Measurements from ENCODE around the gene RSPO4. TPM values are rescaled to one million over a fixed set of nuclear protein-coding genes. Genes with fewer than 3 reads are reported as not detected.

Gene RSPO4
- total RNA-seq, 1 donor from 2014 or later, result 0.95 TPM

- Mint-ChIP-seq H3K4me3 (ENCODE audit: unreplicated experiment) (no peak overlapping the region), H3K9me3 (ENCODE audit: unreplicated experiment) (no peaks in the 10 kb centered on the region)
- TF ChIP-seq CTCF (IDR thresholded peaks at IDR 0.05; ENCODE audit: unreplicated experiment), result no peak
Measured at GRCh38 chr20:957544-957943, 44.6 kb downstream of the RSPO4 start.

GRCh38 chr20:956330-956951 is 45.7 kb downstream of the RSPO4 start:
- Mint-ChIP-seq H3K36me3 (ENCODE audit: low read depth, unreplicated experiment) (no peaks in the 10 kb centered on the region), H3K9me3 (ENCODE audit: unreplicated experiment) (no peaks in the 10 kb centered on the region), H3K27me3 (ENCODE audit: unreplicated experiment) (no peaks in the 10 kb centered on the region), H3K4me3 (ENCODE audit: unreplicated experiment) (no peak overlapping the region), H3K27ac (ENCODE audit: unreplicated experiment) (no peak overlapping the region), H3K4me1 (ENCODE audit: unreplicated experiment) (peaks cover 13% of the 10 kb centered on the region)
- TF ChIP-seq CTCF (IDR thresholded peaks at IDR 0.05; ENCODE audit: unreplicated experiment), result peak; percentile 89
- DNase-seq (ENCODE audit: low spot score), result peak; percentile 73

More at GRCh38 chr20:957544-957943, 44.6 kb downstream of the RSPO4 start:
- no peaks in the 10 kb centered on the region for H3K36me3 Mint-ChIP-seq (ENCODE audit: low read depth, unreplicated experiment)
- DNase-seq (ENCODE audit: low spot score), result no peak
- no peak overlapping the region for H3K27ac Mint-ChIP-seq (ENCODE audit: unreplicated experiment)
- H3K4me1 Mint-ChIP-seq (ENCODE audit: unreplicated experiment), result peaks cover 13% of the 10 kb centered on the region
- H3K27me3 Mint-ChIP-seq (ENCODE audit: unreplicated experiment), result no peaks in the 10 kb centered on the region

- Mint-ChIP-seq H3K27ac (ENCODE audit: unreplicated experiment) (no peak overlapping the region), H3K9me3 (ENCODE audit: unreplicated experiment) (no peaks in the 10 kb centered on the region), H3K4me3 (ENCODE audit: unreplicated experiment) (no peak overlapping the region), H3K4me1 (ENCODE audit: unreplicated experiment) (peaks cover 13% of the 10 kb centered on the region), H3K36me3 (ENCODE audit: low read depth, unreplicated experiment) (no peaks in the 10 kb centered on the region), H3K27me3 (ENCODE audit: unreplicated experiment) (no peaks in the 10 kb centered on the region)
- DNase-seq (ENCODE audit: low spot score), result no peak
- no peak for TF ChIP-seq CTCF (IDR thresholded peaks at IDR 0.05; ENCODE audit: unreplicated experiment)
Measured at GRCh38 chr20:955656-956055, 46.5 kb downstream of the RSPO4 start.

GRCh38 chr20:955111-955510 is 47.0 kb downstream of the RSPO4 start:
- Mint-ChIP-seq H3K9me3 (ENCODE audit: unreplicated experiment) (no peaks in the 10 kb centered on the region), H3K4me3 (ENCODE audit: unreplicated experiment) (no peak overlapping the region), H3K4me1 (ENCODE audit: unreplicated experiment) (peaks cover 13% of the 10 kb centered on the region), H3K27me3 (ENCODE audit: unreplicated experiment) (no peaks in the 10 kb centered on the region), H3K36me3 (ENCODE audit: low read depth, unreplicated experiment) (no peaks in the 10 kb centered on the region), H3K27ac (ENCODE audit: unreplicated experiment) (no peak overlapping the region)
- TF ChIP-seq CTCF (IDR thresholded peaks at IDR 0.05; ENCODE audit: unreplicated experiment), result no peak
- no peak for DNase-seq (ENCODE audit: low spot score)

- no peaks in the 10 kb centered on the region for H3K36me3 Mint-ChIP-seq (ENCODE audit: low read depth, unreplicated experiment)
Measured at GRCh38 chr20:953742-954141, 48.4 kb downstream of the RSPO4 start.

More at GRCh38 chr20:953742-954141, 48.4 kb downstream of the RSPO4 start:
- TF ChIP-seq CTCF (IDR thresholded peaks at IDR 0.05; ENCODE audit: unreplicated experiment), result no peak
- Mint-ChIP-seq H3K4me3 (ENCODE audit: unreplicated experiment) (no peak overlapping the region), H3K27me3 (ENCODE audit: unreplicated experiment) (no peaks in the 10 kb centered on the region), H3K9me3 (ENCODE audit: unreplicated experiment) (no peaks in the 10 kb centered on the region), H3K4me1 (ENCODE audit: unreplicated experiment) (peaks cover 2% of the 10 kb centered on the region), H3K27ac (ENCODE audit: unreplicated experiment) (no peak overlapping the region)
- DNase-seq (ENCODE audit: low spot score), result peak; percentile 43
